Fibroblast of skin of right quadriceps (primary cell): ENCODE results near the gene ANKFN1.

Experiments
- DNase-seq: peaks from one replicate; pipeline ENCODE4 v3.0.0-alpha.2; 2013

Gene ANKFN1

GRCh38 chr17:56451629-56452028, 298.4 kb downstream of the ANKFN1 start:
- peak; percentile 39 for DNase-seq

- no peak for DNase-seq
Observed at GRCh38 chr17:56452461-56452860, 299.2 kb downstream of the ANKFN1 start.

GRCh38 chr17:56457501-56457900, 304.2 kb downstream of the ANKFN1 start:
- no peak for DNase-seq

- DNase-seq: no peak
Observed at GRCh38 chr17:56465886-56466285, 312.6 kb downstream of the ANKFN1 start.

GRCh38 chr17:56468840-56469239, 315.6 kb downstream of the ANKFN1 start:
- DNase-seq: no peak

- peak; percentile 63 for DNase-seq
Observed at GRCh38 chr17:56471696-56472095, 318.4 kb downstream of the ANKFN1 start.

- no peak for DNase-seq
Observed at GRCh38 chr17:56475116-56475515, 321.8 kb downstream of the ANKFN1 start.

- peak; percentile 30 for DNase-seq
Observed at GRCh38 chr17:56478836-56479447, 325.7 kb downstream of the ANKFN1 start.

GRCh38 chr17:56480501-56480900, 327.2 kb downstream of the ANKFN1 start:
- peak; percentile 22 for DNase-seq

- no peak for DNase-seq
Observed at GRCh38 chr17:56481659-56482058, 328.4 kb downstream of the ANKFN1 start.

- DNase-seq: no peak
Observed at GRCh38 chr17:56482229-56482628, 329.0 kb downstream of the ANKFN1 start.

GRCh38 chr17:56486732-56487131, 333.5 kb downstream of the ANKFN1 start:
- DNase-seq: no peak

GRCh38 chr17:56488800-56489199, 335.5 kb downstream of the ANKFN1 start:
- no peak for DNase-seq

GRCh38 chr17:56489980-56490379, 336.7 kb downstream of the ANKFN1 start:
- DNase-seq: no peak

- no peak for DNase-seq
Observed at GRCh38 chr17:56495556-56495955, 342.3 kb downstream of the ANKFN1 start.

GRCh38 chr17:56497132-56497531, 343.9 kb downstream of the ANKFN1 start:
- no peak for DNase-seq

GRCh38 chr17:56499799-56500388, 346.6 kb downstream of the ANKFN1 start:
- DNase-seq: peak; percentile 26

- DNase-seq: no peak
Observed at GRCh38 chr17:56502120-56502654, 348.9 kb downstream of the ANKFN1 start.

- DNase-seq: no peak
Observed at GRCh38 chr17:56505154-56505756, 352.0 kb downstream of the ANKFN1 start.

GRCh38 chr17:56506349-56506748, 353.1 kb downstream of the ANKFN1 start:
- no peak for DNase-seq

GRCh38 chr17:56510554-56511342, 357.5 kb downstream of the ANKFN1 start:
- no peak for DNase-seq

- DNase-seq: no peak
Observed at GRCh38 chr17:56514264-56514663, 361.0 kb downstream of the ANKFN1 start.

- no peak for DNase-seq
Observed at GRCh38 chr17:56514899-56515298, 361.6 kb downstream of the ANKFN1 start.
